ENCODE data around the gene ATP6V0D1. TPM values are rescaled to one million over a fixed set of nuclear protein-coding genes. Genes with fewer than 3 reads are reported as not detected.
"Not testable (repeated sequence)": the region's sequence is repeated elsewhere in the genome, so short reads cannot be mapped to it uniquely, and the experiment has no call there.

ATP6V0D1 gene
- total RNA-seq, 2 experiments from 2014 or later, result 52.1 to 60.3 TPM

GRCh38 chr16:67415421-67415820 lies 65.5 kb downstream of the ATP6V0D1 start:
- POLR2A ChIA-PET; DNase-seq; H3K4me1 Mint-ChIP-seq; H3K9me3 Mint-ChIP-seq; CTCF ChIA-PET; H3K27ac Mint-ChIP-seq; H3K36me3 Mint-ChIP-seq (ENCODE audit: low read depth): not testable (repeated sequence)
- peaks cover 39% of the 10 kb centered on the region for H3K27me3 Mint-ChIP-seq
- H3K4me3 Mint-ChIP-seq, result peak overlapping the region; percentile 35

- CTCF ChIA-PET, result interaction anchor here (1.0 to 2.2 kb wide), 2 partner anchors 14 to 154 kb away, joined by 4 to 7 read pairs; no protein-coding TSS in a partner anchor
- no peaks in the 10 kb centered on the region for H3K36me3 Mint-ChIP-seq (ENCODE audit: low read depth)
Observed at GRCh38 chr16:67413978-67414911, 66.7 kb downstream of the ATP6V0D1 start.

GRCh38 chr16:67412294-67412693 lies 68.7 kb downstream of the ATP6V0D1 start:
- ChIA-PET CTCF (interaction anchor here (0.6 to 1.4 kb wide), 8 partner anchors 11 to 468 kb away, joined by 3 to 6 read pairs (median 3); partner anchors contain the start of gene ATP6V0D1), POLR2A (no interaction called here)
- Mint-ChIP-seq H3K36me3 (ENCODE audit: low read depth) (no peaks in the 10 kb centered on the region), H3K27ac (no peak overlapping the region), H3K4me1 (peaks cover 8% of the 10 kb centered on the region), H3K9me3 (no peaks in the 10 kb centered on the region), H3K4me3 (no peak overlapping the region), H3K27me3 (peaks cover 25% of the 10 kb centered on the region)
- DNase-seq, result no peak

More at GRCh38 chr16:67413978-67414911, 66.7 kb downstream of the ATP6V0D1 start:
- peaks cover 33% of the 10 kb centered on the region for H3K27me3 Mint-ChIP-seq
- peaks cover 8% of the 10 kb centered on the region for H3K4me1 Mint-ChIP-seq
- no peaks in the 10 kb centered on the region for H3K9me3 Mint-ChIP-seq
- POLR2A ChIA-PET, result no interaction called here
- no peak for DNase-seq
- H3K27ac Mint-ChIP-seq, result no peak overlapping the region
- no peak overlapping the region for H3K4me3 Mint-ChIP-seq

GRCh38 chr16:67411339-67411738 lies 69.6 kb downstream of the ATP6V0D1 start:
- Mint-ChIP-seq H3K27ac (no peak overlapping the region), H3K4me1 (peaks cover 4% of the 10 kb centered on the region), H3K36me3 (ENCODE audit: low read depth) (no peaks in the 10 kb centered on the region), H3K27me3 (peaks cover 18% of the 10 kb centered on the region), H3K9me3 (no peaks in the 10 kb centered on the region), H3K4me3 (no peak overlapping the region)
- CTCF ChIA-PET, result interaction anchor here (0.6 kb wide), 2 partner anchors 150 to 176 kb away, joined by 3 to 4 read pairs; no protein-coding TSS in a partner anchor
- DNase-seq, result no peak
- POLR2A ChIA-PET, result no interaction called here

GRCh38 chr16:67409631-67410030 lies 71.3 kb downstream of the ATP6V0D1 start:
- H3K27ac Mint-ChIP-seq, result no peak overlapping the region
- DNase-seq, result no peak
- CTCF ChIA-PET, result no interaction called here
- H3K36me3 Mint-ChIP-seq (ENCODE audit: low read depth), result no peaks in the 10 kb centered on the region
- peaks cover 13% of the 10 kb centered on the region for H3K27me3 Mint-ChIP-seq
- no peak overlapping the region for H3K4me3 Mint-ChIP-seq
- no peaks in the 10 kb centered on the region for H3K9me3 Mint-ChIP-seq
- POLR2A ChIA-PET, result no interaction called here
- H3K4me1 Mint-ChIP-seq, result no peaks in the 10 kb centered on the region

GRCh38 chr16:67407788-67408452 lies 73.0 kb downstream of the ATP6V0D1 start:
- CTCF ChIA-PET, result interaction anchor here (0.7 to 1.3 kb wide), 3 partner anchors 8 to 129 kb away, joined by 3 read pairs; no protein-coding TSS in a partner anchor
- H3K27me3 Mint-ChIP-seq, result peaks cover 9% of the 10 kb centered on the region
- POLR2A ChIA-PET, result interaction anchor here (0.7 kb wide), 1 partner anchor 19 kb away, joined by 3 read pairs; no protein-coding TSS in a partner anchor
- H3K36me3 Mint-ChIP-seq (ENCODE audit: low read depth), result no peaks in the 10 kb centered on the region
- H3K4me1 Mint-ChIP-seq, result no peaks in the 10 kb centered on the region
- H3K9me3 Mint-ChIP-seq, result no peaks in the 10 kb centered on the region
- DNase-seq, result no peak
- H3K27ac Mint-ChIP-seq, result peak overlapping the region; percentile 3
- no peak overlapping the region for H3K4me3 Mint-ChIP-seq

GRCh38 chr16:67407176-67407787 lies 73.7 kb downstream of the ATP6V0D1 start:
- Mint-ChIP-seq H3K4me1 (no peaks in the 10 kb centered on the region), H3K27me3 (peaks cover 11% of the 10 kb centered on the region), H3K36me3 (ENCODE audit: low read depth) (no peaks in the 10 kb centered on the region), H3K9me3 (no peaks in the 10 kb centered on the region), H3K27ac (no peak overlapping the region), H3K4me3 (no peak overlapping the region)
- DNase-seq, result no peak
- ChIA-PET CTCF (interaction anchor here (1.3 kb wide), 1 partner anchor 8 kb away, joined by 3 read pairs; no protein-coding TSS in a partner anchor), POLR2A (no interaction called here)

- H3K9me3 Mint-ChIP-seq, result no peaks in the 10 kb centered on the region
- H3K4me3 Mint-ChIP-seq, result no peak overlapping the region
- ChIA-PET CTCF (interaction anchor here (1.1 kb wide), 1 partner anchor 22 kb away, joined by 5 read pairs; no protein-coding TSS in a partner anchor), POLR2A (no interaction called here)
- H3K27ac Mint-ChIP-seq, result no peak overlapping the region
- peaks cover 13% of the 10 kb centered on the region for H3K27me3 Mint-ChIP-seq
- DNase-seq, result no peak
- no peaks in the 10 kb centered on the region for H3K36me3 Mint-ChIP-seq (ENCODE audit: low read depth)
- H3K4me1 Mint-ChIP-seq, result no peaks in the 10 kb centered on the region
Observed at GRCh38 chr16:67406111-67406971, 74.6 kb downstream of the ATP6V0D1 start.

GRCh38 chr16:67405336-67405735 lies 75.6 kb downstream of the ATP6V0D1 start:
- H3K9me3 Mint-ChIP-seq, result no peaks in the 10 kb centered on the region
- CTCF ChIA-PET, result interaction anchor here (0.7 kb wide), 1 partner anchor 23 kb away, joined by 3 read pairs; no protein-coding TSS in a partner anchor

GRCh38 chr16:67404740-67405226 lies 76.2 kb downstream of the ATP6V0D1 start:
- Mint-ChIP-seq H3K4me1 (no peaks in the 10 kb centered on the region), H3K27me3 (peaks cover 9% of the 10 kb centered on the region), H3K36me3 (ENCODE audit: low read depth) (no peaks in the 10 kb centered on the region), H3K9me3 (no peaks in the 10 kb centered on the region), H3K27ac (no peak overlapping the region), H3K4me3 (no peak overlapping the region)
- no peak for DNase-seq
- ChIA-PET CTCF (no interaction called here), POLR2A (no interaction called here)

More at GRCh38 chr16:67405336-67405735, 75.6 kb downstream of the ATP6V0D1 start:
- Mint-ChIP-seq H3K27me3 (peaks cover 9% of the 10 kb centered on the region), H3K36me3 (ENCODE audit: low read depth) (no peaks in the 10 kb centered on the region), H3K4me3 (no peak overlapping the region), H3K4me1 (no peaks in the 10 kb centered on the region), H3K27ac (no peak overlapping the region)
- no peak for DNase-seq
- POLR2A ChIA-PET, result no interaction called here

GRCh38 chr16:67403976-67404555 lies 76.9 kb downstream of the ATP6V0D1 start:
- no peak for DNase-seq
- Mint-ChIP-seq H3K4me3 (no peak overlapping the region), H3K9me3 (no peaks in the 10 kb centered on the region), H3K27me3 (peaks cover 9% of the 10 kb centered on the region), H3K27ac (no peak overlapping the region), H3K4me1 (no peaks in the 10 kb centered on the region), H3K36me3 (ENCODE audit: low read depth) (no peaks in the 10 kb centered on the region)
- ChIA-PET CTCF (interaction anchor here (1.2 kb wide), 1 partner anchor 77 kb away, joined by 3 read pairs; the partner anchor contains the start of gene LRRC36), POLR2A (no interaction called here)
